ENCODE measurements around the gene VMO1.

DNA sequence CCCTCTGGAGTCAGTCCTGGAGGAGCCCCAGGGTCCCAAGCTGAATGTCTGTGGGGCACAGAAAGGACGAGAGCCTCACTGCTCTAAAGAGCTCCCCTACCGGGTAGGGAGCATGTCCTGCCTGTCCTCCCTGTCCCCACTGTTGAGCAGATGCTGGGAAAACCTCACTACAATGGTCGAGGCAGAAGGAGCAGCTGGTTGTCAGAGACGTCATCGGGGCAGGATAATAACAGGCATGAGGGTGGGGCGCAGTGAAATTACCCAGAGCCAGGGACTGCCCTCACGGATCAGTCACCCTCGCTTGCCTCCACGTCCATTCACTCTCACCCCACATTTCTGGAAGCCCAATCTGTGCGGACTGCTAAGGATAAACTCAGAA is 13.9 kb downstream of the VMO1 start:
- TF ChIP-seq, protein P1, sequence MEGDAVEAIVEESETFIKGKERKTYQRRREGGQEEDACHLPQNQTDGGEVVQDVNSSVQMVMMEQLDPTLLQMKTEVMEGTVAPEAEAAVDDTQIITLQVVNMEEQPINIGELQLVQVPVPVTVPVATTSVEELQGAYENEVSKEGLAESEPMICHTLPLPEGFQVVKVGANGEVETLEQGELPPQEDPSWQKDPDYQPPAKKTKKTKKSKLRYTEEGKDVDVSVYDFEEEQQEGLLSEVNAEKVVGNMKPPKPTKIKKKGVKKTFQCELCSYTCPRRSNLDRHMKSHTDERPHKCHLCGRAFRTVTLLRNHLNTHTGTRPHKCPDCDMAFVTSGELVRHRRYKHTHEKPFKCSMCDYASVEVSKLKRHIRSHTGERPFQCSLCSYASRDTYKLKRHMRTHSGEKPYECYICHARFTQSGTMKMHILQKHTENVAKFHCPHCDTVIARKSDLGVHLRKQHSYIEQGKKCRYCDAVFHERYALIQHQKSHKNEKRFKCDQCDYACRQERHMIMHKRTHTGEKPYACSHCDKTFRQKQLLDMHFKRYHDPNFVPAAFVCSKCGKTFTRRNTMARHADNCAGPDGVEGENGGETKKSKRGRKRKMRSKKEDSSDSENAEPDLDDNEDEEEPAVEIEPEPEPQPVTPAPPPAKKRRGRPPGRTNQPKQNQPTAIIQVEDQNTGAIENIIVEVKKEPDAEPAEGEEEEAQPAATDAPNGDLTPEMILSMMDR (IDR thresholded peaks at IDR 0.05) = no peak
- TF ChIP-seq POLR2A (IDR thresholded peaks at IDR 0.05) (no peak), EP300 (IDR thresholded peaks at IDR 0.05) (no peak)

All from tibial nerve (tissue), 4 donors.